Neural progenitor cell (in vitro differentiated cells): Measurements from ENCODE around the gene MORN3. TPM values are rescaled to one million over a fixed set of nuclear protein-coding genes. Genes with fewer than 3 reads are reported as not detected.
A peak's percentile ranks its signal among the peaks of the same experiment; 100 is the strongest.

Experiments used
- DNase-seq: peaks from one replicate; pipeline ENCODE4 v3.0.0-alpha.2; 2016; ENCODE audit warnings: low spot score
- H2AFZ ChIP-seq: fragments of 200-600 bp; sonication (generic); replicated peaks from 2 replicates; pipeline ENCODE4 v1.6.1; 2016; ENCODE audit warnings: antibody characterized with exemption
- H3F3A ChIP-seq: fragments of 200-600 bp; sonication (generic); 2 replicates; pipeline ENCODE4 v1.6.1; 2016; ENCODE audit warnings: antibody characterized with exemption, low read depth
- H3K27ac ChIP-seq: fragments of 200-600 bp; sonication (generic); 2 replicates; pipeline ENCODE4 v1.5.1; 2016; ENCODE audit warnings: mild to moderate bottlenecking
- H3K27me3 ChIP-seq: fragments of 200-600 bp; sonication (generic); 2 replicates; pipeline ENCODE4 v1.6.1; 2016; ENCODE audit warnings: mild to moderate bottlenecking, moderate library complexity
- H3K36me3 ChIP-seq: fragments of 200-600 bp; sonication (generic); 2 replicates; pipeline ENCODE4 v1.5.1; 2016
- H3K4me1 ChIP-seq: fragments of 200-600 bp; sonication (generic); 2 replicates; pipeline ENCODE4 v1.6.1; 2016; ENCODE audit warnings: mixed run types
- H3K4me2 ChIP-seq: fragments of 200-600 bp; sonication (generic); 2 replicates; pipeline ENCODE4 v1.6.1; 2016
- H3K4me3 ChIP-seq: fragments of 200-600 bp; sonication (generic); 2 replicates; pipeline ENCODE4 v1.5.1; 2016
- H3K79me2 ChIP-seq: fragments of 200-600 bp; sonication (generic); 2 replicates; pipeline ENCODE4 v1.6.1; 2016; ENCODE audit warnings: low read depth
- H3K9ac ChIP-seq: fragments of 200-600 bp; sonication (generic); 2 replicates; pipeline ENCODE4 v1.6.1; 2016
- H3K9me3 ChIP-seq: fragments of 200-600 bp; sonication (generic); 2 replicates; pipeline ENCODE4 v1.5.1; 2016; ENCODE audit warnings: low read depth
- H4K20me1 ChIP-seq: fragments of 200-600 bp; sonication (generic); 2 replicates; pipeline ENCODE4 v1.6.1; 2016; ENCODE audit warnings: low read depth
- H3K27ac Mint-ChIP-seq: 3 replicates; pipeline ENCODE4 v1.8.0; 2021; ENCODE audit warnings: mixed read lengths
- H3K27me3 Mint-ChIP-seq: 2 replicates; pipeline ENCODE4 v1.8.0; 2022; ENCODE audit warnings: low read depth, mild to moderate bottlenecking, inconsistent platforms, moderate library complexity, mixed read lengths; ENCODE audit not compliant: insufficient read depth
- H3K36me3 Mint-ChIP-seq: 3 replicates; pipeline ENCODE4 v1.8.0; 2021; ENCODE audit warnings: mixed read lengths
- H3K4me1 Mint-ChIP-seq: 3 replicates; pipeline ENCODE4 v1.8.0; 2021; ENCODE audit warnings: mixed read lengths
- H3K4me3 Mint-ChIP-seq: 3 replicates; pipeline ENCODE4 v1.8.0; 2021; ENCODE audit warnings: mild to moderate bottlenecking, moderate library complexity, mixed read lengths
- H3K9me3 Mint-ChIP-seq: 3 replicates; pipeline ENCODE4 v1.8.0; 2020; ENCODE audit warnings: mixed read lengths
- CTCF ChIP-seq: fragments of 200-600 bp; sonication (generic); IDR thresholded peaks from 2 replicates; pipeline ENCODE4 v1.5.1; 2017; ENCODE audit warnings: antibody characterized with exemption, mild to moderate bottlenecking
- EZH2 ChIP-seq: fragments of 200-600 bp; sonication (generic); IDR thresholded peaks from 2 replicates; pipeline ENCODE4 v1.6.1; 2017; ENCODE audit warnings: antibody characterized with exemption, mild to moderate bottlenecking, moderate library complexity
- EZH2phosphoT487 ChIP-seq: fragments of 200-600 bp; sonication (generic); IDR thresholded peaks from 2 replicates; pipeline ENCODE4 v1.6.1; 2017; ENCODE audit warnings: antibody characterized with exemption
- total RNA-seq: library from RNA; depleted of rRNA; stranded (reverse); fragments of >200 nt; gene quantifications from 2 replicates; pipeline ENCODE4 v1.2.3, GENCODE V29; 2015; ENCODE audit warnings: low replicate concordance

The MORN3 gene
- total RNA-seq, 1 donor from 2014 or later: 0.19 TPM

GRCh38 chr12:121652767-121653497, 16.5 kb downstream of the MORN3 start:
- H3K4me3 ChIP-seq: no peak overlapping the region
- H3K4me1 ChIP-seq: no peaks in the 10 kb centered on the region
- no peaks in the 10 kb centered on the region for H4K20me1 ChIP-seq
- no peaks in the 10 kb centered on the region for H3K9me3 ChIP-seq
- H3K9ac ChIP-seq: no peak overlapping the region
- Mint-ChIP-seq H3K27ac (no peak overlapping the region), H3K4me1 (peaks cover 8% of the 10 kb centered on the region), H3K36me3 (no peaks in the 10 kb centered on the region), H3K9me3 (no peaks in the 10 kb centered on the region), H3K27me3 (no peaks in the 10 kb centered on the region), H3K4me3 (no peak overlapping the region)
- no peak overlapping the region for H3K4me2 ChIP-seq
- H3K27ac ChIP-seq: no peak overlapping the region
- TF ChIP-seq EZH2: no peak
- no peaks in the 10 kb centered on the region for H3K27me3 ChIP-seq
- H3K79me2 ChIP-seq: no peaks in the 10 kb centered on the region
- H3K36me3 ChIP-seq: no peaks in the 10 kb centered on the region
- peaks cover 16% of the 10 kb centered on the region for H3F3A ChIP-seq
- no peak overlapping the region for H2AFZ ChIP-seq
- DNase-seq: no peak

- Histone ChIP-seq H3K9me3 (no peaks in the 10 kb centered on the region), H3K4me3 (no peak overlapping the region), H3K79me2 (no peaks in the 10 kb centered on the region), H3K36me3 (no peaks in the 10 kb centered on the region), H4K20me1 (no peaks in the 10 kb centered on the region), H3K27me3 (no peaks in the 10 kb centered on the region), H2AFZ (no peak overlapping the region), H3K27ac (no peak overlapping the region), H3F3A (peaks cover 6% of the 10 kb centered on the region), H3K4me2 (no peak overlapping the region), H3K9ac (no peak overlapping the region), H3K4me1 (no peaks in the 10 kb centered on the region)
- DNase-seq: no peak
- no peaks in the 10 kb centered on the region for H3K27me3 Mint-ChIP-seq
- no peak for TF ChIP-seq EZH2
- no peak for TF ChIP-seq CTCF
- TF ChIP-seq EZH2phosphoT487: no peak
- H3K27ac Mint-ChIP-seq: no peak overlapping the region
- H3K9me3 Mint-ChIP-seq: no peaks in the 10 kb centered on the region
- H3K36me3 Mint-ChIP-seq: peaks cover 3% of the 10 kb centered on the region
- H3K4me1 Mint-ChIP-seq: peaks cover 4% of the 10 kb centered on the region
- no peak overlapping the region for H3K4me3 Mint-ChIP-seq
Measured at GRCh38 chr12:121651320-121651719, 18.1 kb downstream of the MORN3 start.

GRCh38 chr12:121649819-121650353, 19.6 kb downstream of the MORN3 start:
- Histone ChIP-seq H2AFZ (no peak overlapping the region), H3K9ac (no peak overlapping the region), H3F3A (peaks cover 6% of the 10 kb centered on the region), H3K27me3 (no peaks in the 10 kb centered on the region), H3K27ac (no peak overlapping the region), H4K20me1 (no peaks in the 10 kb centered on the region), H3K79me2 (no peaks in the 10 kb centered on the region), H3K4me1 (no peaks in the 10 kb centered on the region), H3K4me2 (no peak overlapping the region), H3K9me3 (no peaks in the 10 kb centered on the region), H3K36me3 (no peaks in the 10 kb centered on the region), H3K4me3 (no peak overlapping the region)
- peaks cover 3% of the 10 kb centered on the region for H3K36me3 Mint-ChIP-seq
- H3K9me3 Mint-ChIP-seq: no peaks in the 10 kb centered on the region
- H3K4me3 Mint-ChIP-seq: no peak overlapping the region
- H3K4me1 Mint-ChIP-seq: peaks cover 4% of the 10 kb centered on the region
- DNase-seq: no peak
- no peaks in the 10 kb centered on the region for H3K27me3 Mint-ChIP-seq
- H3K27ac Mint-ChIP-seq: no peak overlapping the region
- TF ChIP-seq CTCF (no peak), EZH2 (no peak), EZH2phosphoT487 (no peak)

GRCh38 chr12:121649322-121649721, 20.1 kb downstream of the MORN3 start:
- Histone ChIP-seq H3K9me3 (no peaks in the 10 kb centered on the region), H3K4me1 (no peaks in the 10 kb centered on the region), H3K27me3 (no peaks in the 10 kb centered on the region), H3K36me3 (no peaks in the 10 kb centered on the region), H2AFZ (no peak overlapping the region), H3K79me2 (no peaks in the 10 kb centered on the region), H3F3A (peaks cover 6% of the 10 kb centered on the region), H3K4me2 (no peak overlapping the region), H3K4me3 (no peak overlapping the region), H3K27ac (no peak overlapping the region), H3K9ac (no peak overlapping the region), H4K20me1 (no peaks in the 10 kb centered on the region)
- Mint-ChIP-seq H3K27ac (peak overlapping the region; percentile 9), H3K9me3 (no peaks in the 10 kb centered on the region), H3K4me3 (no peak overlapping the region), H3K36me3 (peaks cover 5% of the 10 kb centered on the region), H3K4me1 (peaks cover 4% of the 10 kb centered on the region), H3K27me3 (no peaks in the 10 kb centered on the region)
- DNase-seq: no peak
- TF ChIP-seq CTCF (no peak), EZH2phosphoT487 (no peak), EZH2 (no peak)
